Panc1 (cell line): Measurements from ENCODE around the gene EML5. TPM values are rescaled to one million over a fixed set of nuclear protein-coding genes. Genes with fewer than 3 reads are reported as not detected.

Experiments used
- ATAC-seq: fragments of 200-7000 bp; cut with Tn5 transposase; 2 replicates; pipeline ENCODE4 v1.9.1; 2020; ENCODE audit warnings: mild to moderate bottlenecking, moderate library complexity
- BruUV-seq: library from RNA; stranded (reverse); fragments of 400-500 nt; replicated peaks from 2 replicates; lab custom pipeline; 2021; lab: Mats Ljungman, UMichigan
- CTCF ChIA-PET: fragments of 300-600 bp; sonication (Branson Sonifier 250); formaldehyde crosslinking; loops from one replicate; lab custom pipeline; 2022; ENCODE audit warnings: antibody characterized with exemption; lab: Charles Lee
- POLR2A ChIA-PET: fragments of 300-600 bp; sonication (Branson Sonifier 250); formaldehyde crosslinking; loops from one replicate; lab custom pipeline; 2022; ENCODE audit warnings: antibody characterized with exemption; lab: Charles Lee
- DNase-seq: peaks from one replicate; pipeline ENCODE4 v3.0.0-alpha.2; 2010; ENCODE audit warnings: low read depth, low spot score
- H3K27ac ChIP-seq: 2 replicates; pipeline ENCODE4 v1.5.1; 2011; ENCODE audit warnings: mild to moderate bottlenecking, low read length, inconsistent platforms
- H3K27me3 ChIP-seq: fragments of 200-500 bp; sonication (Bioruptor generic); 2 replicates; pipeline ENCODE4 v1.6.0; 2014; ENCODE audit warnings: low read length, inconsistent platforms; ENCODE audit not compliant: control insufficient read depth, insufficient read depth
- H3K36me3 ChIP-seq: fragments of 200-500 bp; sonication (Bioruptor generic); 2 replicates; pipeline ENCODE4 v1.5.1; 2014; ENCODE audit warnings: inconsistent platforms, mild to moderate bottlenecking, low read length, moderate library complexity; ENCODE audit not compliant: control insufficient read depth, insufficient read depth
- H3K4me1 ChIP-seq: 2 replicates; pipeline ENCODE4 v1.5.1; 2011; ENCODE audit warnings: inconsistent platforms, mild to moderate bottlenecking, low read length, moderate library complexity; ENCODE audit not compliant: control insufficient read depth, insufficient read depth
- H3K4me3 ChIP-seq, 2 experiments: 2 replicates each; pipeline ENCODE4 v1.5.1; 2011 to 2012; ENCODE audit warnings: low read depth in 2 of 2, low read length in 2 of 2, mild to moderate bottlenecking in 2 of 2, inconsistent platforms in 1 of 2, moderate library complexity in 1 of 2
- H3K9me3 ChIP-seq: fragments of 200-500 bp; sonication (Bioruptor generic); 2 replicates; pipeline ENCODE4 v1.5.1; 2014; ENCODE audit warnings: low read depth, mild to moderate bottlenecking, inconsistent platforms, low read length, moderate library complexity; ENCODE audit not compliant: control insufficient read depth, insufficient read depth
- POLR2AphosphoS5 ChIP-seq: IDR thresholded peaks from 2 replicates; pipeline ENCODE4 v1.6.1; 2012; ENCODE audit warnings: mild to moderate bottlenecking, low read depth, low read length, moderate library complexity
- SIN3A ChIP-seq: IDR thresholded peaks from 2 replicates; pipeline ENCODE4 v1.6.1; 2012; ENCODE audit warnings: low read depth, mild to moderate bottlenecking, low read length, moderate library complexity, borderline replicate concordance; ENCODE audit not compliant: insufficient read depth
- TCF7L2 ChIP-seq: IDR thresholded peaks from 2 replicates; pipeline ENCODE4 v1.6.1; 2011; ENCODE audit warnings: mild to moderate bottlenecking, low read depth, low read length, inconsistent platforms
- in situ Hi-C: cut with HindIII; loops from 2 replicates; pipeline ENCODE4 v1.10.0; 2016; ENCODE audit warnings: low sequenced_read_pairs, low pct_unique_long_range_greater_than_20kb
- intact Hi-C: fragments of 100-400 bp; cut with micrococcal nuclease; formaldehyde crosslinking; loops from one replicate; pipeline ENCODE4 v1.10.0; 2022; ENCODE audit not compliant: unreplicated experiment
- total RNA-seq: library from RNA; stranded (reverse); gene quantifications from one replicate; pipeline ENCODE4 v1.2.1, GENCODE V29; 2021; ENCODE audit not compliant: unreplicated experiment
- TF ChIP-seq, protein P1 (sequence below): fragments of 450-650 bp; IDR thresholded peaks from 2 replicates; pipeline ENCODE4 v1.5.1; 2017; ENCODE audit warnings: mild to moderate bottlenecking
- TF ChIP-seq, protein P2 (sequence below), 2 experiments: IDR thresholded peaks; 2 replicates each; pipeline ENCODE4 v1.6.1; 2011 to 2012; ENCODE audit warnings: low read depth in 2 of 2, control low read depth in 1 of 2, low read length in 1 of 2, mild to moderate bottlenecking in 1 of 2, moderate library complexity in 1 of 2; ENCODE audit not compliant: insufficient read depth in 1 of 2

Gene EML5
- total RNA-seq, 1 experiment from 2014 or later = 0.10 TPM

DNA sequence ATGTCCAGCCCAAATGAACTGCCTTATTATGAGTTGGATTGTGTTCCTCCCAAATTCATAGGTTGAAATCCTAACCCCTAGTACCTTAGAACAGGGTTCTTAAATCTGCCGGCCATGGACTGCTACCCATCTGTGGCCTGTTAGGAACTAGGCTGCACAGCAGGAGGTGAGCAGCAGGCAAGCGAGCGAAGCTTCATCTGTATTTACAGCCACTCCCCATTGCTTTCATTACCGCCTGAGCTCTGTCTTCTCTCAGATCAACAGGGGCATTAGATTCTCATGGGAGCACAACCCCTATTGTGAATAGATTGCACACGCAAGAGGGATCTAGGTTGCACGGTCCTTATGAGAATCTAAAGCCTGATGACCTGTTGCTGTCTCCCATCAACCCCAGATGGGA lies 9.8 kb upstream of the EML5 start:
- BruUV-seq = no TSS peak
- ChIA-PET POLR2A (no interaction called here), CTCF (no interaction called here)
- in situ Hi-C loops (no loop called here), intact Hi-C loops (no loop called here)
- TF ChIP-seq, protein P1, sequence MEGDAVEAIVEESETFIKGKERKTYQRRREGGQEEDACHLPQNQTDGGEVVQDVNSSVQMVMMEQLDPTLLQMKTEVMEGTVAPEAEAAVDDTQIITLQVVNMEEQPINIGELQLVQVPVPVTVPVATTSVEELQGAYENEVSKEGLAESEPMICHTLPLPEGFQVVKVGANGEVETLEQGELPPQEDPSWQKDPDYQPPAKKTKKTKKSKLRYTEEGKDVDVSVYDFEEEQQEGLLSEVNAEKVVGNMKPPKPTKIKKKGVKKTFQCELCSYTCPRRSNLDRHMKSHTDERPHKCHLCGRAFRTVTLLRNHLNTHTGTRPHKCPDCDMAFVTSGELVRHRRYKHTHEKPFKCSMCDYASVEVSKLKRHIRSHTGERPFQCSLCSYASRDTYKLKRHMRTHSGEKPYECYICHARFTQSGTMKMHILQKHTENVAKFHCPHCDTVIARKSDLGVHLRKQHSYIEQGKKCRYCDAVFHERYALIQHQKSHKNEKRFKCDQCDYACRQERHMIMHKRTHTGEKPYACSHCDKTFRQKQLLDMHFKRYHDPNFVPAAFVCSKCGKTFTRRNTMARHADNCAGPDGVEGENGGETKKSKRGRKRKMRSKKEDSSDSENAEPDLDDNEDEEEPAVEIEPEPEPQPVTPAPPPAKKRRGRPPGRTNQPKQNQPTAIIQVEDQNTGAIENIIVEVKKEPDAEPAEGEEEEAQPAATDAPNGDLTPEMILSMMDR = no peak
- TF ChIP-seq, protein P2, sequence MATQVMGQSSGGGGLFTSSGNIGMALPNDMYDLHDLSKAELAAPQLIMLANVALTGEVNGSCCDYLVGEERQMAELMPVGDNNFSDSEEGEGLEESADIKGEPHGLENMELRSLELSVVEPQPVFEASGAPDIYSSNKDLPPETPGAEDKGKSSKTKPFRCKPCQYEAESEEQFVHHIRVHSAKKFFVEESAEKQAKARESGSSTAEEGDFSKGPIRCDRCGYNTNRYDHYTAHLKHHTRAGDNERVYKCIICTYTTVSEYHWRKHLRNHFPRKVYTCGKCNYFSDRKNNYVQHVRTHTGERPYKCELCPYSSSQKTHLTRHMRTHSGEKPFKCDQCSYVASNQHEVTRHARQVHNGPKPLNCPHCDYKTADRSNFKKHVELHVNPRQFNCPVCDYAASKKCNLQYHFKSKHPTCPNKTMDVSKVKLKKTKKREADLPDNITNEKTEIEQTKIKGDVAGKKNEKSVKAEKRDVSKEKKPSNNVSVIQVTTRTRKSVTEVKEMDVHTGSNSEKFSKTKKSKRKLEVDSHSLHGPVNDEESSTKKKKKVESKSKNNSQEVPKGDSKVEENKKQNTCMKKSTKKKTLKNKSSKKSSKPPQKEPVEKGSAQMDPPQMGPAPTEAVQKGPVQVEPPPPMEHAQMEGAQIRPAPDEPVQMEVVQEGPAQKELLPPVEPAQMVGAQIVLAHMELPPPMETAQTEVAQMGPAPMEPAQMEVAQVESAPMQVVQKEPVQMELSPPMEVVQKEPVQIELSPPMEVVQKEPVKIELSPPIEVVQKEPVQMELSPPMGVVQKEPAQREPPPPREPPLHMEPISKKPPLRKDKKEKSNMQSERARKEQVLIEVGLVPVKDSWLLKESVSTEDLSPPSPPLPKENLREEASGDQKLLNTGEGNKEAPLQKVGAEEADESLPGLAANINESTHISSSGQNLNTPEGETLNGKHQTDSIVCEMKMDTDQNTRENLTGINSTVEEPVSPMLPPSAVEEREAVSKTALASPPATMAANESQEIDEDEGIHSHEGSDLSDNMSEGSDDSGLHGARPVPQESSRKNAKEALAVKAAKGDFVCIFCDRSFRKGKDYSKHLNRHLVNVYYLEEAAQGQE (IDR thresholded peaks at IDR 0.05; ENCODE audit: insufficient read depth in 1 of 2, low read depth in 2 of 2, low read length in 1 of 2) = no peak
- TF ChIP-seq SIN3A = no peak
- no peak for TF ChIP-seq TCF7L2
- TF ChIP-seq POLR2AphosphoS5 = no peak
- Histone ChIP-seq H3K36me3 (no peaks in the 10 kb centered on the region), H3K9me3 (no peaks in the 10 kb centered on the region), H3K27ac (no peak overlapping the region), H3K4me1 (no peaks in the 10 kb centered on the region), H3K27me3 (no peaks in the 10 kb centered on the region), H3K4me3 (no peak overlapping the region)
- DNase-seq (no peak), ATAC-seq (no peak)

DNA sequence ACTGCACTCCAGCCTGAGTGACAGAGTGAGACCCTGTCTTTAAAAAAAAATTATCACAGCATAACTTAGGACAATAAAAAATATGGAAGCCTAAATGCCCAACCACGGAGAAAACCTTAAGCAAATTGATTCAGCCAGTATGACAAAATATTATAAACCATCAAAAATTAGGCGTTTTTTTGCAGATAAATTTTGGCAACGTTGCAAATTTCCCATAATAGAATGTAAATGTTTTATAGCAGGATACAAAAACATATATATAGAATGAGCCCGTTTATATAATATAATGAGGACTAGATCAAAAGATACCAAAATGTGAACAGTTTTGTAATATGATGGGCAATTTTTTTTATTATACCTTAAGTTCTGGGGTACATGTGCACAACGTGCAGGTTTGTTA lies 6.8 kb upstream of the EML5 start:
- H3K4me3 ChIP-seq = no peak overlapping the region
- no peaks in the 10 kb centered on the region for H3K4me1 ChIP-seq
- ChIA-PET CTCF (no interaction called here), POLR2A (no interaction called here)
- no peaks in the 10 kb centered on the region; the same call in 1 of the 2 replicates for H3K27me3 ChIP-seq
- no peak for DNase-seq
- H3K9me3 ChIP-seq = no peaks in the 10 kb centered on the region
- BruUV-seq = no TSS peak
- no peak overlapping the region for H3K27ac ChIP-seq
- in situ Hi-C loops (no loop called here), intact Hi-C loops (no loop called here)
- ATAC-seq = no peak
- no peaks in the 10 kb centered on the region for H3K36me3 ChIP-seq
- no peak for TF ChIP-seq SIN3A
- no peak for TF ChIP-seq TCF7L2
- no peak for TF ChIP-seq POLR2AphosphoS5
- TF ChIP-seq, protein P1 = no peak
- TF ChIP-seq, protein P2 (IDR thresholded peaks at IDR 0.05; ENCODE audit: insufficient read depth in 1 of 2, low read depth in 2 of 2, low read length in 1 of 2) = no peak
